HAP-1 (cell line): Measurements from ENCODE around the gene STXBP4.

Experiments
- DNase-seq, 2 experiments: peaks; one replicate each; pipeline ENCODE4 v3.0.0-alpha.2; 2016 to 2020; ENCODE audit warnings: low spot score in 2 of 2
- H3K27me3 ChIP-seq: fragments of 250-450 bp; sonication (Bioruptor Pico); 2 replicates; pipeline ENCODE4 v1.5.1; 2020; ENCODE audit warnings: low read depth, mild to moderate bottlenecking, moderate library complexity
- H3K36me3 ChIP-seq: fragments of 250-450 bp; sonication (Bioruptor Pico); replicated peaks from 2 replicates; pipeline ENCODE4 v1.5.1; 2020; ENCODE audit warnings: mild to moderate bottlenecking
- H3K4me1 ChIP-seq: fragments of 250-450 bp; sonication (Bioruptor Pico); 2 replicates; pipeline ENCODE4 v1.5.1; 2020; ENCODE audit warnings: mild to moderate bottlenecking
- H3K4me3 ChIP-seq: fragments of 250-450 bp; sonication (Bioruptor Pico); 2 replicates; pipeline ENCODE4 v1.5.1; 2020; ENCODE audit warnings: mild to moderate bottlenecking, moderate library complexity
- H3K9me3 ChIP-seq: fragments of 250-450 bp; sonication (Bioruptor Pico); 2 replicates; pipeline ENCODE4 v1.5.1; 2020; ENCODE audit warnings: mild to moderate bottlenecking, moderate library complexity
- in situ Hi-C: fragments of 300-500 bp; cut with MboI; formaldehyde crosslinking; loops from 3 replicates; pipeline ENCODE4 v1.14.3; 2020; ENCODE audit warnings: low sequenced_read_pairs, inconsistent platforms, mixed read lengths

The STXBP4 gene, protein sequence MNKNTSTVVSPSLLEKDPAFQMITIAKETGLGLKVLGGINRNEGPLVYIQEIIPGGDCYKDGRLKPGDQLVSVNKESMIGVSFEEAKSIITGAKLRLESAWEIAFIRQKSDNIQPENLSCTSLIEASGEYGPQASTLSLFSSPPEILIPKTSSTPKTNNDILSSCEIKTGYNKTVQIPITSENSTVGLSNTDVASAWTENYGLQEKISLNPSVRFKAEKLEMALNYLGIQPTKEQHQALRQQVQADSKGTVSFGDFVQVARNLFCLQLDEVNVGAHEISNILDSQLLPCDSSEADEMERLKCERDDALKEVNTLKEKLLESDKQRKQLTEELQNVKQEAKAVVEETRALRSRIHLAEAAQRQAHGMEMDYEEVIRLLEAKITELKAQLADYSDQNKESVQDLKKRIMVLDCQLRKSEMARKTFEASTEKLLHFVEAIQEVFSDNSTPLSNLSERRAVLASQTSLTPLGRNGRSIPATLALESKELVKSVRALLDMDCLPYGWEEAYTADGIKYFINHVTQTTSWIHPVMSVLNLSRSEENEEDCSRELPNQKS

DNA sequence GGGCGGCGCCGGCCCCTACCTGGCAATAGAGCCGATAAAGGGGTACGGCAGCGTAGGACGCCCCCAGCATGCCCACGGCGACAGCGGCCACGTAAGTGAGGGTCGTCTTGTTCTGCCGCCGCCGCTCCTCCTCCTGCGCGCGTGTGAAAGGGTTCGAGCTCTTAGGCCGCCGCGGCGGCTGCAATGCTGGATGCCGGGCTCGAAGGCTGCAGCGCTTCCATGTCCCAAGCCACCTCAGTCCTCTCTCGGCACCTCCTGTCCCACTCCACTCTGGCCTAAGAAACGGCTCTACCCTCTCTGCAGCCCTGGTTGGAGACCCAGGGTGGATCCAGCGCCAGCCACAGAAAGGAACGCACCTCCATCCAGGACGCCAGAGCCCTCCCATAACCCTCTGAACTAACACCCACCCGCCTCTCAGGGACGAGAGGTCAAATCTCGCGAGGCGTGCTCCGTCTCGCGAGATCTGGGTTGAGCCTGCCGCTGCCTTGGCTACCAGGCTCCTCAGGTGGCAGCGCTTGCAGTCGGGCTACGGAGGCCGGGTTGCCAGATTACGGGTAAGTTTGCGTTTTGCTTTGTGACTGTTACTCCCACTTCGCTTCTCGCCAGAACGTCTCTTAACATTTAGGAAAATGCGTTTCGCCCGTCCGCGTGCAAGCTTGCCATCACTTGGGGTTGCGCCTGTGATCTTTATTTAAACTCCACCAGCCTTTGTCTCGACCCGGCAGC, at the start of gene STXBP4, which contains the start of gene COX11:
TSS of gene STXBP4 (plus strand) at position 504 of the 726 bp plus-strand sequence. CDS start 17,455 bp downstream, outside the sequence.
TSS of gene COX11 (minus strand) at position 393 of the 726 bp plus-strand sequence. CDS start at position 385, 8 bp downstream.
- peaks cover 13% of the 10 kb centered on the region for H3K36me3 ChIP-seq
- peak; percentile 91 to 93 for DNase-seq
- peaks cover 16% of the 10 kb centered on the region for H3K4me1 ChIP-seq
- in situ Hi-C loops = no loop called here
- H3K4me3 ChIP-seq = peak within 1 kb of the TSS; percentile 81
- H3K9me3 ChIP-seq = no peaks in the 10 kb centered on the region
- H3K27me3 ChIP-seq = no peaks in the 10 kb centered on the region

GRCh38 chr17:54919425-54919824, 49.1 kb upstream of the STXBP4 start:
- Histone ChIP-seq H3K4me3 (no peak overlapping the region), H3K27me3 (no peaks in the 10 kb centered on the region), H3K4me1 (peaks cover 19% of the 10 kb centered on the region), H3K9me3 (no peaks in the 10 kb centered on the region), H3K36me3 (peaks cover 39% of the 10 kb centered on the region)
- in situ Hi-C loops = no loop called here
- DNase-seq = peak; percentile 48 to 96

DNA sequence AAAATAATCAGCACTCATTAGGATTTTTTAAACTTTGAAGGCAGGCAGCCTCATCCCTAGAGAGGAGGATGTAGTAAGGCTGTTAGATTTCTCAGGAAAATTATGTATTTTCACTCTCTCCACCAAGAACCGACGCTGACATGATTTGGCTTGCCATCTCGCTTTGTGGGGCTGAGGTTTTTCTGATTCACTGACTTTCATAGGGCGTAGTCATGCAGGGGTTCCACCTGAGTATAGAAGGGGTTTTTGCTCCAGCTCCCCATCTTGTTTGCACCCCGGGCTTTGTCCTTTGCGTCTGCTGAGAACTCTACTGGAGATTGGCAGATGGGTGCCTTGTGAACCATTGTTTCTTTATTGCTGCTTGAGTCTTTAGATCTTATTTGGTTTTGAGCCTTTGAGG, 47.7 kb upstream of the STXBP4 start:
- Histone ChIP-seq H3K4me1 (peaks cover 19% of the 10 kb centered on the region), H3K27me3 (no peaks in the 10 kb centered on the region), H3K4me3 (no peak overlapping the region), H3K36me3 (peaks cover 32% of the 10 kb centered on the region), H3K9me3 (no peaks in the 10 kb centered on the region)
- in situ Hi-C loops = no loop called here
- no peak for DNase-seq

GRCh38 chr17:54924405-54924804, 44.2 kb upstream of the STXBP4 start:
- no peaks in the 10 kb centered on the region for H3K27me3 ChIP-seq
- DNase-seq = no peak
- no peak overlapping the region for H3K4me3 ChIP-seq
- H3K4me1 ChIP-seq = peaks cover 22% of the 10 kb centered on the region
- H3K9me3 ChIP-seq = no peaks in the 10 kb centered on the region
- in situ Hi-C loops = no loop called here
- H3K36me3 ChIP-seq = peaks cover 21% of the 10 kb centered on the region

DNA sequence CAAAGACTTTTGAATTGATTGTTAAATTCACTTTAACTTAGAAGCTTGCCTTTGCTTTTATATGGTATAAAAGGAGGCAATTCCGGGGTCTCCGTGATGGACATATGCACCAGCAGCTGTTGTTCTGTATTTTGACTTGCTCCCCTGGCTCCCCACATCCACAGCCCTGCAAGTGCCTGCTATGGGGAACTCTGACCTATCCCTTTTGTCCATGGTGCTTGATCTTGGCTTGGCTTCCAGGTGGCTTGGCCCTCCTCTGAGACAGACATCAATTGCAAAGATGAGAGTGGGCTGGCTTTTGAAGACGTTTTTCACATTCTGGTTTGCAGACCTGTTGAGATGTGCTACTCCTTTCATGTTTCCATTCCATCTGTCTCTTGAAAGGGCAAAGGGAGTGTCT, 41.0 kb upstream of the STXBP4 start:
- Histone ChIP-seq H3K27me3 (no peaks in the 10 kb centered on the region), H3K4me1 (peaks cover 11% of the 10 kb centered on the region), H3K9me3 (no peaks in the 10 kb centered on the region), H3K36me3 (peaks cover 33% of the 10 kb centered on the region), H3K4me3 (no peak overlapping the region)
- in situ Hi-C loops = no loop called here
- DNase-seq = no peak

DNA sequence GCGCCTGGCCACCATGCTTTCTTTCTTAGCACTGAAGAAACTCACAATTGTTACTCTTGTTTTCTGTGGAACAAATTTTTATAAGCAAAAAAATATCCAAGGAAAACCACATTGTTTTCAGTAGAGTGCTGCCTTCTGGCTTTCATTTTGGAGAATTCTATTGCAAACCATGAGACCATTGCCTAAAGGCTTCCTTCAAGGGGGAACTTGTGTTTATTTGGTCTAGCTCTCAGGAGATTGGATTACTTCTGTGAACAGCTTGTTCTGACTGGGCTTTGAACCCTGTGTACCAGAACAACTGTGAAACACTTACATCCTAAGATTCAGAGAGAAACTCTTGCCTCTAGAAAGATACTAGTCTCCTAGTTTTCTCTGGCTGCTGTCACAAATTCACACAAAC, 35.9 kb upstream of the STXBP4 start:
- Histone ChIP-seq H3K4me3 (no peak overlapping the region), H3K9me3 (no peaks in the 10 kb centered on the region), H3K4me1 (no peaks in the 10 kb centered on the region), H3K27me3 (no peaks in the 10 kb centered on the region), H3K36me3 (peaks cover 55% of the 10 kb centered on the region)
- no peak for DNase-seq
- in situ Hi-C loops = no loop called here

- no peaks in the 10 kb centered on the region for H3K4me1 ChIP-seq
- no peaks in the 10 kb centered on the region for H3K9me3 ChIP-seq
- H3K36me3 ChIP-seq = peaks cover 62% of the 10 kb centered on the region
- DNase-seq = no peak
- in situ Hi-C loops = no loop called here
- H3K27me3 ChIP-seq = no peaks in the 10 kb centered on the region
- no peak overlapping the region for H3K4me3 ChIP-seq
Measured at GRCh38 chr17:54933921-54934320, 34.6 kb upstream of the STXBP4 start.

DNA sequence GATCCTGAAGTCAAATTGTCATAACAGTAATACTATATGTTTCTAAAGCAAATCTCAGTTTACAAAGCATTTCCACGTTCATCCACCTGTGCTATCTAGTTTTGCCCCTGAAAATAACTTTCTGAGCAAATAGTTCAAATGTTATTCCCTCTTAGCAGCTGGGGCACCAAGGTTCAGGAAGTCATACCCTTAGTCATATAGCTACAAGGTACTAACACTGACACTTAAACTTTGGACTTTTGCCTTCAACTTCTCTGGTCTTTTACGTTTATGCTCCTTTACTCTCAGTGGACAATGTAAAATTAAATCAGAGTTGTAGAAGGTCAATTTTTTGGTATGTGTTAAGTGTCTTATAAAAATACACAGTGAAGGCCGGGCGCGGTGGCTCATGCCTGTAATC, 33.1 kb upstream of the STXBP4 start:
- Histone ChIP-seq H3K4me1 (no peaks in the 10 kb centered on the region), H3K27me3 (no peaks in the 10 kb centered on the region), H3K9me3 (no peaks in the 10 kb centered on the region), H3K36me3 (peaks cover 64% of the 10 kb centered on the region), H3K4me3 (no peak overlapping the region)
- in situ Hi-C loops = no loop called here
- DNase-seq = no peak

- H3K4me3 ChIP-seq = no peak overlapping the region
- in situ Hi-C loops = no loop called here
- no peaks in the 10 kb centered on the region for H3K27me3 ChIP-seq
- H3K36me3 ChIP-seq = peaks cover 61% of the 10 kb centered on the region
- DNase-seq = no peak
- no peaks in the 10 kb centered on the region for H3K9me3 ChIP-seq
- no peaks in the 10 kb centered on the region for H3K4me1 ChIP-seq
Measured at GRCh38 chr17:54937018-54937417, 31.5 kb upstream of the STXBP4 start.

DNA sequence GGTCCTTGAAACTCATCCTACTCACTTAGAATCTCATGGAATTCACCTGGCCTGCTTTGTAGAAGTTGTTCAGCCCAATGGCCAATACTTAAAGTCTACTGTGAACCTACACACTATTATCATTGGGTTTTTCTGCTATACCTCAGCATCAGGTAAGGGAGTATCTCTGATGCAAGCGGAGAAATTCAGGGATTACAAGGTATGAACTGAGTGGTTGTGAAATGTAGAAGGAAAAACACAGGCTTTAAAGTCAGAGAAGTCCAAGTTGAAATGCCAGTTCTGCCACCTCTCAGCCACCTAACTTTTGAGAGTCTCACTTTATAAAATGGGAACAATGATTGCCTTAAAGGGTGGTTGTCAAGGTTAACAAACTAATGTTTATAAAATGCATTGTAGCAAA, 31.1 kb upstream of the STXBP4 start:
- H3K27me3 ChIP-seq = no peaks in the 10 kb centered on the region
- in situ Hi-C loops = no loop called here
- H3K4me3 ChIP-seq = no peak overlapping the region
- H3K36me3 ChIP-seq = peaks cover 61% of the 10 kb centered on the region
- H3K4me1 ChIP-seq = no peaks in the 10 kb centered on the region
- no peak for DNase-seq
- no peaks in the 10 kb centered on the region for H3K9me3 ChIP-seq

GRCh38 chr17:54941285-54941684, 27.3 kb upstream of the STXBP4 start:
- in situ Hi-C loops = no loop called here
- no peaks in the 10 kb centered on the region for H3K27me3 ChIP-seq
- H3K9me3 ChIP-seq = no peaks in the 10 kb centered on the region
- no peak for DNase-seq
- H3K4me1 ChIP-seq = no peaks in the 10 kb centered on the region
- H3K36me3 ChIP-seq = peaks cover 36% of the 10 kb centered on the region
- H3K4me3 ChIP-seq = no peak overlapping the region

DNA sequence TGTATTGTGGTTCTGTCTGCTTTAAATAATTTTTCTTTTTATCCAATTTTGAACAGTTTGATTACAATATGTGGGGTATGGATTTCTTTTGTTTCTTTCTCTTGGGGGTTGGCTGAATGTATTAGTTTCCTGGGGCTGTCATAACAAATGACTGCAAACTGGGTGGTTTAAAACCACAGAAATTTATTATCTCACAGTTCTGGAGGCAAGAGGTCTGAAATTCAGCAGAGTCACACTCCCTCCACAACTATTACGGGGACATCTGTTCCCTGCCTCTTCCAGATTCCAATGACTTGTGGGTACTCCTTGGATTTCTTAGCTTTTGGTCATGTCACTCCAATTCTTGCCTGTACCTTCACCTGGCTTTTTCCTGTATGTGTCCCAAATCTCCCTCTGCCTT, 23.8 kb upstream of the STXBP4 start:
- Histone ChIP-seq H3K4me3 (no peak overlapping the region), H3K9me3 (no peaks in the 10 kb centered on the region), H3K27me3 (no peaks in the 10 kb centered on the region), H3K4me1 (no peaks in the 10 kb centered on the region), H3K36me3 (peaks cover 15% of the 10 kb centered on the region)
- in situ Hi-C loops = no loop called here
- no peak for DNase-seq

- DNase-seq = no peak
- in situ Hi-C loops = no loop called here
- Histone ChIP-seq H3K36me3 (peaks cover 11% of the 10 kb centered on the region), H3K9me3 (no peaks in the 10 kb centered on the region), H3K4me1 (no peaks in the 10 kb centered on the region), H3K4me3 (no peak overlapping the region), H3K27me3 (no peaks in the 10 kb centered on the region)
Measured at GRCh38 chr17:54945231-54945630, 23.3 kb upstream of the STXBP4 start.

DNA sequence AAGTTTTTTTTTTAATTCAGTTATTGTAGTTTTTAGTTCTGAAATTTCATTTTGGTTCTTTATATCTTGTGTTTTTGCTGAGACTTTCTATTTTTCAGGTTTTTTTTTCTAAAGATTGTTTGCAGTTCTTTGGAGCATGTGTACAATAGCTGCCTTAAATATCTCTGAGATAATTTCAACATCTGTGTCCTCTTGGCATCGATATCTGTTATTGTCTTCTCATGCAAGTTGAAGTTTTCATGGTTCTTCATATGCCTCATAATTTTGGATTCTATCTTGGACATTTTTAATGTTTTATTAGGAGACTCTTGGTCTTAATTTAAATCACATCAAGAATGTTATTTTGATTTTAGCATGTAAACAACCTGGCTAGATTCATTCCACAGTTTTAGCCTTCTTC, 22.9 kb upstream of the STXBP4 start:
- no peak for DNase-seq
- in situ Hi-C loops = no loop called here
- Histone ChIP-seq H3K27me3 (no peaks in the 10 kb centered on the region), H3K36me3 (peaks cover 11% of the 10 kb centered on the region), H3K4me3 (no peak overlapping the region), H3K9me3 (no peaks in the 10 kb centered on the region), H3K4me1 (no peaks in the 10 kb centered on the region)
